ENCODE results near the gene SLC9C2.
"Not testable (repeated sequence)": the region's sequence is repeated elsewhere in the genome, so short reads cannot be mapped to it uniquely, and the experiment has no call there.

Gene SLC9C2

GRCh38 chr1:173603056-173603591 is at the start of gene SLC9C2:
TSS of gene SLC9C2 (minus strand) at chr1:173603072. CDS start at chr1:173601776, 1,296 bp downstream.
- no peak for DNase-seq

GRCh38 chr1:173648880-173649605 is 46.2 kb upstream of the SLC9C2 start:
- DNase-seq: no peak

- DNase-seq: no peak
Measured at GRCh38 chr1:173646656-173647055, 43.8 kb upstream of the SLC9C2 start.

- DNase-seq: not testable (repeated sequence)
Measured at GRCh38 chr1:173642450-173643139, 39.7 kb upstream of the SLC9C2 start.

DNA sequence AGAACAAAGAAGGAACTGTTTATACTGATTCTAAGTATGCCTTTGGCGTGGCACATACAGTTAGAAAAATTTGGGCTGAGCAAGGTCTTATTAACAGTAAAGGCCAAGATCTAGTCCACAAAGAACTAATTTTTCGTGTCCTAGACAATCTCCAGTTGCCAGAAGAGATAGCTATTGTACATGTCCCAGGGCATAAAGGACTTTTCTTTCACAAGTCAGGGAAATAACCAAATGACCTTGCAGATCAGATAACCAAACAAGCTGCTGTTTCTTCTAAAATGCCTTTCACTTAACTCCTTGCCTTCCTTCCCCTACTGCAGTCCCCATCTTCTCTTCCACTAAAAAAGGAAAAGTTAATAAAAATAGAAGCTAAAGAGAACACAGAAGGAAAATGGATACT is 36.2 kb upstream of the SLC9C2 start:
- no peak for DNase-seq

GRCh38 chr1:173638043-173639021 is 35.5 kb upstream of the SLC9C2 start:
- DNase-seq: no peak

DNA sequence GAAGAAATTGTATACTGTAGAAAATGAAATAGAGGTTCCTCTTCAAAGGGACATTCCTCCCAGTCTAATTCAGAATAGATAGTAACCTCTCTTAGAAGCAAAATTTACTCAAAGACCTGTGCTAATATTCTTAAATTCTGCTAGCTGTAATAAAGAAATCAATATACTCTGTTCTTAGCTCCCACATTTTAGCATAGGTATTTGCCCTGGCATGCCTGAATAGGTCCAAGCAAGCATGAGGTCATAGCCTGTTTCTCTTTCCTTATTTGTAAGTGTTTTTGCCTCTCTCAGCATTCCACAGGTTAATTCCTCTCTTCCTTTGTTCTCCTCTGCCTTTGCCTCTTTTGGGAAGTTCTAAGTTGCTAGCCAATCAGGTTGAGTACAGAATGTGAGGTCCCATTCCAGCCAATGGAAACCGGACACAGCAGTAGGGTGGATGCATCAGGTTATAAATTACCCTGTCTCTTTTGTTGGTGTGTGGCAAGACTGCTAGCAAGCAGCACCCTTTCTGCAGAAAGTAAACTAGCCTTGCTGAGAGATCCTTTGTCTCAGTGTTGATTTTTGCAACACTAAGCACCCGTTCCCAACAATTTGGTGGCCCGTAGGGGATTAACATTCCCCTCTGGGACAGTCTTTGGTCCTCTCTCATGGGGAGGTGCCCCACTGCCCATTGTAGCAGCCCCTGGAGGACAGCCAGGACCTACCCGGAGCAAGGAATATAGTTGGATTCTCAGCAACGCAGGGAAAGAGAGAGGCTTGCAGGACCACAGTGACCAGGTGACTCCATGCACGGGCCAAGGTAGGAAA is 34.6 kb upstream of the SLC9C2 start:
- DNase-seq: not testable (repeated sequence)

GRCh38 chr1:173635116-173635515 is 32.2 kb upstream of the SLC9C2 start, which contains the start of gene TEX50:
TSS of gene TEX50 (plus strand) at chr1:173635338. CDS start at chr1:173635522, 184 bp downstream.
- DNase-seq: no peak

GRCh38 chr1:173628888-173629287 is 26.0 kb upstream of the SLC9C2 start:
- DNase-seq: no peak

DNA sequence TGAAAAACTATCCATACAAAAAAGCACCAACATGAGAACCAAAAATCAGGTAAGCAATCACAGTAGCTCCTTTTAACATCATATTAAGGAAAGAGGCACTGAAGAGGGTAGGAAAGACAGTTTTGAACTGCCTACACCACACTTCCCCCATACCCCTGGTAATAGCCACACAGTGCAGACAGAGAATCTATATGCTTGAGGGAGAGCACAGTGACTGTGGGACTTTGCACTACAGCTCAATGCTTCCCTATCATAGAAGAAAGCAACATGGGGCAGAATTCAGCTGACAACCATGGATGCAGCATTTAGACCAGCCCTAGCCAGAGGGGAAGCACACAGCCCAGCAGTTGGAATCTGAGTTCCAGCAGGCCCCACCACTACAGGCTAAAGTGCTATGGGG is 24.4 kb upstream of the SLC9C2 start:
- no peak for DNase-seq

DNA sequence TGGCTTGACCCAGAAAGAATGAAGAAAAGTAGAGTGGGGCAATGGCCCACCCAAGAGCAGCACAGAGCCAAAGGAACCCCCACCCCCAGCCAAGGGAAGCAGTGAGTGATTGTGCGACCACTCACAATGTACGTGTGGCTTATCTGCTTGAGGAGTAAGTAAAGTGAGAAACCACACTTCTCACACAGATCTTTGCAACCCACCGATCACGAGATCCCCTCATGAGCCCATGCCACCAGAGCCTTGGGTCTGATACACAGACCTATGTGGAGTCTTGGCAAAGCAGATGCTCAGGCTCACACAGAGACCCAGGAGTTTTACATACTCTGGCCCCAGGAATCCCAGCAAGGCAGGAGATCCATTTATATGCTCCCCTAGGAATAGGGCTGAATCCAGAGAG is 14.0 kb upstream of the SLC9C2 start:
- no peak for DNase-seq

GRCh38 chr1:173613086-173613485 is 10.2 kb upstream of the SLC9C2 start:
- not testable (repeated sequence) for DNase-seq

DNA sequence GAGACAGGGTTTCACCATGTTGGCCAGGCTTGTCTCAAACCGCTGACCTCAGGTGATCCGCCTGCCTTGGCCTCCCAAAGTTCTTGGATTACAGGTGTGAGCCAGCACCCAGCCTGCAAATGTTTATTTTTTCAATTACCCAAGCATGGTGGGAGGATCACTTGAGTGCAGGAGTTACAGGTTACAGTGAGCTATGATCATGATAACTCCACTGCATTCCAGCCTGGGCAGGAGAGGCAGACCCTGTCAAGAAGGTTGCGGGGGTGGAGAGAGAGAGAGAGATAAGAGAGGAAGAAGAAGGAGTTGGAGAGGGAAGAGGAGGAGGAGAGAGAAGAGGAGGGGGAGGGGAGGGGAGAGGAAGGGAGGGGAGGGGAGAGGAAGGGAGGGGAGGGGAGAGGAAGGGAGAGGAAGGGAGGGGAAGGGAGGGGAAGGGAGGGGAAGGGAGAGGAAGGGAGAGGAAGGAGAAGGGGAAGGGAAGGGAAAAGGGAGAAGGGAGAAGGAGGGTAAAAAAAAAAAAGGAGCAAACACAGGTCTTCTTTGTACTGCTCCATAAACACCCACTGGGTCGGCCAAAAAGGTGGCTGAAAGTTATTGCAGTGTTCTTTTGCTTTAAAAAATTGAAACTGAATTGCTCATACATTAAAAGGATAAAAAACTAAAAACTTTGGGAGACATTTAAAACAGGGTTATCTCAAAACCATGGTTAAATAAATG is 5.8 kb upstream of the SLC9C2 start:
- no peak for DNase-seq

DNA sequence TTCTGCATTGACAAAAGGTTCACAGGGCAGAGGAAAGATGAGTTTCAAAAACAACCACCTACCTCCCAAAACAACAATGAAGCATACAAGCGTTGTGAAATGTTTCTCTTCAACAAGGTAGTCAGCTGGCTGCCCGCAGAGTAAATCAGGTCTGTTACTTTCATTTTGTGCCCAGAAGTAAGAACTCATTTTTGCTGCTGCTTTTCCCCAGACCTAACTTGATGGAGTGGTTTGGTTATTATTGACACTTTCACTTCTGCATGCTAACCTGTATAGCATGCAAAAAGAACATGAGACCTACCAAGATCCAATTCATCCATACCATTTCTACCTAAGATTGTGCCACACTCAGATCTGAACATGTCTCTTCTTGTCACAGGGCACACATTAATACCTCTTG is 1.3 kb downstream of the SLC9C2 start:
- DNase-seq: no peak

DNA sequence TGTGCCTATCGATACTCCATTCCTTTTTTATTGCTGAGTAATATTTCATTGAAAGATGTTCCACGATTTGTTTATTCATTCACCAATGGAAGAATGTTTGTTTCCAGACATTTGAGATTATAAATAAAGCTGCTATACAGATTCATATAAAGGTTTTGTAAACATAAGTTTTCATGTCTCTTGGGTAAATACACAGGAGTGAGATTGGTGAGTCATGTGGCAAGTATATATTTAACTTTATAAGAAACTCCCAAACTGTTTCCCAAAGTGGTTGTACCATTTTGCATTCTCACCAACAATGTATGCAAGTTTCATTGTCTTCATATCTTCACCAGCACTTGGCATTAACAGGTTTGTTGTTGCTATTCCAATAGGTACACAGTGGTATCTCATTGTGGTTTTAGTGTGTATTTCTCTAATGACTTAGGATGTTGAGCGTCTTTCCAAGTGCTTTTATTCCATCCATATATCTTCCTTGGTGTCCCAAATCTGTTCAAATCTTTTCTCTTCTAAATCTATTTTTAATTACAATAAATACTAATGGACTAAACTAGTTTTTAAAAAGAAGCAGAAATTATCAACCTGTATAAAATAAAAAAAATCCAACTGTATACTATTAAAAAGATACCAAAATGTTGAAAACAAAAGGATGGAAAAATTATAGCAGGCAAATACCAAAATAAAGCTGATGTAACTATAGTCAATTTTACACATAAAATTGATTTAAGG is 6.6 kb downstream of the SLC9C2 start:
- no peak for DNase-seq

GRCh38 chr1:173591138-173591537 is 11.7 kb downstream of the SLC9C2 start:
- DNase-seq: not testable (repeated sequence)

DNA sequence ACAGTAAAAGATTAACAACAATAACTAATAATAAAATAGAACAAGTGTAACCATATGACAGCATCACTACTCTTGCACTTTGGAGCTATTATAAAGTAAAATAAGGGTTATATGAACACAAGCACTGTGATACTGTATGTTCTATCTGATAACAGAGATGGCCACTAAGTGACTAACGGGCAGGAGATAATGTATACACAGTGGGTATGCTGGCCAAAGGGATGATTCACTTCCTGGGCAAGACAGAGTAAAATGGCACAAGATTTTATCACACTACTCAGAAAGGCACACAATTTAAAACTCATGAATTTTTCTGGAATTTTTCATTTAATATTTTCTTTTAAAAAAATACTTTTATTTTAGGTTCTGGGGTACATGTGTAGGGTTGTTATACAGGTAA is 12.3 kb downstream of the SLC9C2 start:
- DNase-seq: peak; percentile 66

DNA sequence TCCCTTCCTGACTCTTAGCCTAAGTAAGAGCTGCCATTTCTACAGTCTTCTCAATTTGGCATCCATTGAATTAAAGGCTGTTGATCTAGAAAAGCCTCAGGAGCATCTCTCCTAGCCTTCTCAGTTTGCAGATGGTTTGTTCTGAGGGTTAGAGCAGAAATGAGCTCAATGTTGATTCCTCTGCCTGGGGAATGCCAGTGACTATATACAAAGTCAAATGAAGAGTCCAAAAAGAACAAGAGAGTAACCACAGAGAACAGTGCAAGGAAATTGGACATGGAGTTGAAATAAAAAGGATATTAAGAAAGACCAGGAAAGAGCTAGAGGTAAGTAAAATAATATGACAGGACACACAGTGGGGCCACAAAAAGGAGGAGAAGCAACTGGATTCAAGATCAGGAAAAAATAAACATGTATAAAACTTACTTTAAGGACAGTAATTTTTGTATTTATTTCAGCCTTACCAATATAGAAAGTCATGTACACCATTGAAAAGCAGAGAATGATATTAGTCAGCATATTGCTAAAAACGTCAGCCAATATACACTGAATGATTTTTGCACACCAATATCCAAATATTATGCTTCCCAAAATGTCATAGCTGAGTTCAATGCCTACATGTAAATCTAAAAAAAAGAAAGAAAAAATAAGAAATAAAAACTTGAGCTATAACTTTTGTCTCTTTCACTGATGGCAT is 21.3 kb downstream of the SLC9C2 start:
- no peak for DNase-seq

DNA sequence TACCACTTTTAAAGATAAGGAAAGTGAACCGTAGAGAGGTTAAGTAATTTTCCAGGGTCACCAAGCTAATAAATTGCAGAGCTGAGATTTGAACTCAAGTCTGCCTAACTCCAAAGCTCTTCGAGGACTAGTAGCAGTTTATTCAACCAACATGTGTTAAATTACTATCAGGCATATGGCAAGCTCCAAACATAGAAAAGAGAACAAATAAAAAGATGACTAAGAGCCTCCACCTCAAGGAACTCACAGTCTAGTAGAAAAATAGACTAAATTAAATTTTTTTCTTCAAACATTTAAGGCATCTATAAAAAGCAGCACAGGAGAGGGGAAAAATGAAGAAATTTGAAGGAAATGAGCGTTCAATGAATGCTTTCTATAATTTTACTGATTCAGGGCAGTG is 22.2 kb downstream of the SLC9C2 start:
- DNase-seq: no peak

DNA sequence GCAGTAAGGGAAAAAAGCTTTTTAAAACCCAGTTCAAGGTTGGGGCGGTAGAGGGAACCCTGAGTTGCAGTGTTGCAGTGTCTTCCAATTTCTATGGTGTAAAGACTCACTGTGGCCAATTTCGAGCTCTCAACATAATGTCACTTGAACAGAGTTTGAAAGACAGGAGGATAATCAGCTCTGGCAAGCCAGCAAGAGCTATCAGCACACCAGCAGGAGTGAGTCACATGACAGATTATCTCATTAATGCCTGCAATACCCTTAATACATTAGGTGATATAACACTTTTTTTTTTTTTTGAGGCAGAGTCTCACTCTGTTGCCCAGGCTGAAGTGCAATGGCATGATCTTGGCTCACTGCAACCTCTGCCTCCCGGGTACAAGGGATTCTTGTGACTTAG is 22.8 kb downstream of the SLC9C2 start:
- DNase-seq: peak; percentile 87

All from hematopoietic multipotent progenitor cell treated with erythropoietin and hydrocortisone succinate and interleukin-3 and kit ligand, for 6 days (in vitro differentiated cells).